Stimulated activated CD8-positive, alpha-beta memory T cell treated with anti-CD3 and anti-CD28 coated beads, Interleukin-2, amount 100 ng/mL, for 1 hour (primary cell): Measurements from ENCODE around the gene CELF2.
A peak's percentile ranks its signal among the peaks of the same experiment; 100 is the strongest.

Source experiments
- DNase-seq, 2 donors: peaks; one replicate each; pipeline ENCODE4 v3.0.0-alpha.2; 2020; ENCODE audit warnings: low read depth in 2 of 2

CELF2 gene

DNA sequence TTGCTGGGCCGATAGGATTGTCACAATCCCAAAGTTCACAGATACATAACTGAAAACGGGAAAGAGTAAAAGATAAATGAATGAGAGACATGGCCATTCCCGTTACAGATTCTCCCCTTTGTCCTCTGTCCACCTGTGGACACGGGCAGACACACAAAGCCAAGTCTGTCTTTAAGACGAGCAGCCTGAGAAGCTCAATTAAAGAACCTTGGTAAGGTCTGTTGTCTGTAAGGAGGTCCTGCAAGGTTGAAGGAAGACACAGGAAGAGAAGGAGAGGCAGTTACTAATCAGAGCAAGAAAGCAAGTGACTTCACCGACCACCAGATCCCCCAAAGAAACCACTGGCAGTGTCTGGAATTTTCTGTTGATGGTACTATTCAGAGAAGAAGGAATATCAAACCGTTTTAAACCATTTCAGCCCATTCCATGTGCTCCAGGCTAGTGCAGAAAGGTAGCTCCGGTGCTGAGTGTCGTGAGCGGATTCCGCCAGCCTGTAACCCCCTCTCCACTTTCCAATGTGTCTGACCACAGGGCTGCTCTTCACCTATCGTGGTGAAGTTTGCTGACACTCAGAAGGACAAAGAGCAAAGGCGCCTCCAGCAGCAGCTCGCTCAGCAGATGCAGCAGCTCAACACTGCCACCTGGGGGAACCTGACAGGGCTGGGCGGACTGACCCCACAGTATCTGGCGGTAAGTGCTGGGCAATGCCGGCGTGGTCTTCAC lies 252.6 kb downstream of the CELF2 start:
- peak; percentile 41 to 53 for DNase-seq

DNA sequence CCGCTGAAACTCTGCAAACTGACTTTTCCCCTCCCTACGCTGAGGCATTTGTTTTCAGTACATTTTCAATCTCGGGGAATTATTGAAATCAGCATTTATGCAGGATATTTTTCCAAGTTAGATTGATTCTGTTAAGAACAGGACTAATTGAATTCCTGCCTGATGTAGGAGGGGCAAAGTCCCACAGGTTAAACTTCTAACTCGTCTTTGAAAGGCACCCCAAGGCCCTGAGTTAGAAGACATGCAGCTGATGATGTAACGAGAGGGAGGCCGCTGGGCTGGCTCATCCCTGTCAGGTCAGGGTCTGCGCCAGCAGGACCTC lies 253.1 kb downstream of the CELF2 start:
- no peak for DNase-seq

DNA sequence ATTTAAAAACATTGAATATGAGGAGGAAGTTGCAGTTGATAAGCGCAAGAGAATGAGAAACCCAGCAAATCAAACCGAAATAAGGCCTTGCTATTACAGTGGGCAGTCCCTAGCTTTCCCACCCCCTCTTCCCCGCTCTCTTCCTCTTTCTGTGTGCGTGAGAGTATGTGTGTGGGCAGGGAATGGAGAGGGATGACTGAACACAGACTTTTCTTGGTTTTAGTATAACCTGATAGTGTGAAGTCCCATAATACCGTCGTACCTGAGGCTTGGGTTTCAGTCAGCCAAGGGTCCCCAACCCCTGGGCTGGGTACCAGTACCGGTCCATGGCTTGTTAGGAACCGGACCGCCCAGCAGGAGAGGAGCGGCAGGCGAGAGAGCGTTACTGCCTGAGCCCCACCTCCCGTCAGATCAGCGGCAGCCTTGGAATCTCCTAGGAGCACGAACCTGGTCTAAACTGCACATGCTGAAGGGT lies 255.3 kb downstream of the CELF2 start:
- DNase-seq: no peak

GRCh38 chr10:11274452-11274851 lies 256.8 kb downstream of the CELF2 start:
- DNase-seq: no peak

- no peak for DNase-seq
Observed at GRCh38 chr10:11275651-11276050, 258.0 kb downstream of the CELF2 start.

- no peak for DNase-seq
Observed at GRCh38 chr10:11276449-11276990, 258.8 kb downstream of the CELF2 start.

- DNase-seq: no peak
Observed at GRCh38 chr10:11279314-11279713, 261.6 kb downstream of the CELF2 start.

GRCh38 chr10:11280187-11280932 lies 262.7 kb downstream of the CELF2 start:
- no peak for DNase-seq

DNA sequence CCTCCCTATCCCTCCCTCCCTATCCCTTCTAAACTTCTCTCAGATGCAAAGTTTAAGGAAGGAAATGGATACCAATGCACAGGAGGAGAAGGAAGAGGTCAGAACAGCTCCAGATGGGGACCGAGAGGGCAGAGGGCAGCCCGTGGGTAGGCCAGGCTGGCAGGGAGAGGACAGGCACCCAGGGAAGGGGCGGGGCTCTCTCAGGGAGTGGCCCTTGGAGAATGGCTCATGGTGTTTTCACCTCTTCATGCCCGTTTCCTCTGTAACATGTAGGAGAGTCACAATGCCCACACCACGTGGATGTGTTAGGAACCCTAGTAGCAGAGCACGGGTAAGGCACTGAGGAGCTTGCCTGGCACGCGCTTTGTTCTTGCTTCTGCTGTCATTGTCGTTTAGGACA lies 264.5 kb downstream of the CELF2 start:
- DNase-seq: no peak

GRCh38 chr10:11282661-11283060 lies 265.0 kb downstream of the CELF2 start:
- no peak for DNase-seq

DNA sequence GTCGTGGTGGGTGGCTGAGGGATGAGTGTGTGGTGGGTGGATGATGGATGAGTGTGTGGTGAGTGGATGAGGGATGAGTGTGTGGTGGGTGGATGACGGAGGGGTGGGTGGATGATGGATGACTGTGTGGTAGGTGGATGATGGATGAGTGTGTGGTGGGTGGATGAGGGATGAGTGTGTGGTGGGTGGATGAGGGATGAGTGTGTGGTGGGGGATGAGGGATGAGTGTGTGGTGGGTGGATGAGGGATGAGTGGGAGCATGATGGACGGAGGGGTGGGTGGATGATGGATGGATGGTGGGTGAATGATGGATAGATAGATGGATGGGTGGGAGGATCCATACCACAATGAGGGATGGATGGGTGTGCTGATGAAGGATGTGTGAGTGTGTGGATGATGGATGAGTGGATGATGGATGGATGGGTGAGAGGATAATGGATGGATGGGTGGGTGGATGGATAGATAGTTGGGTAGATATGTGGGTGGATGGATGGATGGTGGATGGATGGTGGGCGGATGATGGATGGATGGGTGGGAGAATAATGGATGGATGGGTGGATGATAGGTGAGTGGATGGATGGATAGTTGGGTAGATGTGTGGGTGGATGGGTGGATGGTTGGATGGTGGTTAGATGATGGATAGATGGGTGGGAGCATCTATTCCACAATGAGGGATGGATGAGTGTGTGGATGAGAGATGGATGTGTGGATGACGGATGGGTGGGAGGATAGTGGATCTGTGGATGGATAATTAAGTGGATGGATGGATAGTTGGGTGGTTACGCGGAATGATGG lies 266.8 kb downstream of the CELF2 start:
- DNase-seq: no peak

DNA sequence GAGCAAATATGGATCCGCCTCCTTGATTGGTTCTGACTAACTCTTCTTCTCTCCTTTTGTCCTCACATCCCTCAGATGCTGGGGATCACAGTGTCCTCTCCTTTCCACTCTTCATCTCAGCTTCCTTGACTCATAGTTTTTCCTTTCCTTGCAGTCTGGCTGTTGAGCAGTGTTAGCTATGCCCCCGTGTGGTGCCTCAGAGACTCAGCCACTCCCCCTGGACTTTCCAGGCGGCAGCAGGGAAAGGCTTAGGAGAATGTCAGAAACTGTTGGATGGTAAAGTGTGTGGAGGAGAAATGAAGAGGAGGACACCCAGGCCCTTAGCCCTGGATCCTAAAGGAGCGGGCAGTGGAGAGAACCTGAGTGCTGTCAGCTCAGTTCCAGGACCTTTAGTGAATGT lies 267.5 kb downstream of the CELF2 start:
- DNase-seq: no peak

- no peak for DNase-seq
Observed at GRCh38 chr10:11286261-11286852, 268.7 kb downstream of the CELF2 start.

- no peak for DNase-seq
Observed at GRCh38 chr10:11288302-11288701, 270.6 kb downstream of the CELF2 start.

DNA sequence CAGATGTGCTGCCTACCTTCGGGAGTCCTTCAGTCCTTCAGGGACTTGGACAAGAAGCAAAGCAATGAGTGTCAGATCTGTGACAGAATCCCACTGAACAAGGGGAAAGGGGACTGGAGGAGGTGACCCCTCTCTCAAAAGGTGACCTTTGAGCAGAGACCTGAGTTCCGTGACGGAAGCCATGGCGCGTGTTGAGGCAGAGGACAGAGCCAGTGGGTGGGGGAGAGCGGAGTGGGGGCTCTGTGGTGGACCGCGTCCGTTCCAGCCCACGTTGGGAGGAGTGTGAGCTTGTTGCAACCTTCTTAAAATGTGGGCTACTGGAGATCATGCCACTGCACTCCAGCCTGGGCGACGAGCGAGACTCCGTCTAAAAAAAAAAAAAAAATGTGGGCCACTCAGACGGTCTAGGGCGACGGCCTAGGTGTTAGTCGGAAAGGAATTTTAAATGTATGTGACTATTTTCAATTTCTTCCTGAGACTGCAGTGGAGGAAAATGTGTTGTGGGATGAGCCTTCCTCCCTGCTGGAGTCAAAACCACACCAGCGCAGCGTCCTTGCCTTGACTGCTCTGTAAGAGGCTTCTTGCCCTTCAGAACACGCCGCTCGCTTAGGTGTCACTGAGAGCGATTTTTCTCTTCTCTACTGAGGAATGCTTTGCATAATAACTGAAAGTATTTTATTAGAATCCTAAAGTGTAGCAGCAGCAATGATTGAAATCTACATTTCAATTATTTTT lies 272.7 kb downstream of the CELF2 start:
- no peak for DNase-seq

- DNase-seq: no peak
Observed at GRCh38 chr10:11292576-11293302, 275.1 kb downstream of the CELF2 start.

DNA sequence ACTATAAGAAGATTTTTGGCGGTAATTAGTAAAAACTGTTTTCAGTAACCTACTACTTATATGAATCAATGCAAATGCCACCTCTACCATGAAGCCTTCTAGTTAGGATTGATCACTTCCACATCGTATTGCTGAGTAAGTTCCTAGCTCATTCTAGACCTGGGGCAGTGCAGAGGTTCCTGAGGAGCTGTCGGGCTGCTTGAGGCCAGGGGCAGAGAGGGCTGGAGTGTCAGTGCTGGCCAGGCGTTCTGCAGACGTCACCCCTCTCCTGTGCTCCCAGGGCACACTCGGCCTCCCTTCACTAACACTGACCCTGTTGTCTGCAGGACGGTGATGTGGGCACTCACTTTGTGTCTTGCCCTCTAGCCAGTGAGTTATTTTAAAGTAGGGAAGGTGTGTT lies 275.7 kb downstream of the CELF2 start:
- no peak for DNase-seq

DNA sequence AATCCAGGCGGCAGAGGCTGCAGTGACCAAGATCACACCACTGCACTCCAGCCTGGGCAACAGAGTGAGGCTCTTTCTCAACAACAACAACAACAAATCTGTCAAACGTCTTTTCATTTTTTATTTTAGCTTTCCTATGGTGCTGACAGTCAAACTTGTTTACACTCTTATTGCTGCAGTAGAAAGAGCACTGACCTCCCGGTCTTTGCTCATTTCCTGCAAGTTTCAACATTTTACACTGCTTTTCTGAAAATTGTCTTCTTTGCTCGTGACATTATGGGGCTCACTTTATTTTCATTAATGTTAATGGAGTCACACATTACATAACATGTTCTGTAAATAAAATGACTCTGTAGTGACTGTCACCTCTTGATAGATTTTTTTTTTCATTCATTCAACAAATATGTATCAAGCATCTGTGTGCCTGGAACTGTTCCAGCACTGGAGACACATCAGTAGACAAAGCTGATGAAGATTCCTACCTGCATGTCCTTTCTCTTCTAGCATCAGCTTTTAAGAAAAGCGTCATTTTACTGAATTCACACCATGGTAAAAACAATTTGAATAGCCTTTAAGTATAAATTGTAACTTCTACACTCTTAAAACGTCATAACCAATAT lies 277.3 kb downstream of the CELF2 start:
- DNase-seq: no peak

- DNase-seq: no peak
Observed at GRCh38 chr10:11295492-11295891, 277.8 kb downstream of the CELF2 start.

DNA sequence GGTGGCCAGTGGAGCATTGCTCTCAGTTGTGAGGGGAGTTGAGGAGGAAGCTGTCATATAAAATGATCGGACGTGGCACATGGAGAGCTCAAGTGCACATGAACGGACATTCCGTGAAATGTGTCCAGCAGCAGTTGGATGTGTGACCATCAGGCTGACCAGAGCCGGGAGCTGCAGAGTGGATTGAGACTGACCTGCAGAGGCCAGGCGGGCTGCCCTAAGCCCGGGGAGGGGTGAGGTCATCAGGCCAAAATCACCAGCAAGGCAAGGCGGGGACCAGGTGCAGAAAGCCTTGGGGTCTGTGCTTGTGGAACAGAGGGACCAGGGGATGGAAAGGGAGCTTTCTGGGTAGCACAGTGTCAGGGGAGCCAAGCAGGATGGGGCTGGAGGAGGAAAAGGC lies 279.5 kb downstream of the CELF2 start:
- no peak for DNase-seq
